Measurements from ENCODE around the gene CLPTM1L.
A peak's percentile ranks its signal among the peaks of the same experiment; 100 is the strongest.
"Not testable (repeated sequence)": the region's sequence is repeated elsewhere in the genome, so short reads cannot be mapped to it uniquely, and the experiment has no call there.

The CLPTM1L gene

DNA sequence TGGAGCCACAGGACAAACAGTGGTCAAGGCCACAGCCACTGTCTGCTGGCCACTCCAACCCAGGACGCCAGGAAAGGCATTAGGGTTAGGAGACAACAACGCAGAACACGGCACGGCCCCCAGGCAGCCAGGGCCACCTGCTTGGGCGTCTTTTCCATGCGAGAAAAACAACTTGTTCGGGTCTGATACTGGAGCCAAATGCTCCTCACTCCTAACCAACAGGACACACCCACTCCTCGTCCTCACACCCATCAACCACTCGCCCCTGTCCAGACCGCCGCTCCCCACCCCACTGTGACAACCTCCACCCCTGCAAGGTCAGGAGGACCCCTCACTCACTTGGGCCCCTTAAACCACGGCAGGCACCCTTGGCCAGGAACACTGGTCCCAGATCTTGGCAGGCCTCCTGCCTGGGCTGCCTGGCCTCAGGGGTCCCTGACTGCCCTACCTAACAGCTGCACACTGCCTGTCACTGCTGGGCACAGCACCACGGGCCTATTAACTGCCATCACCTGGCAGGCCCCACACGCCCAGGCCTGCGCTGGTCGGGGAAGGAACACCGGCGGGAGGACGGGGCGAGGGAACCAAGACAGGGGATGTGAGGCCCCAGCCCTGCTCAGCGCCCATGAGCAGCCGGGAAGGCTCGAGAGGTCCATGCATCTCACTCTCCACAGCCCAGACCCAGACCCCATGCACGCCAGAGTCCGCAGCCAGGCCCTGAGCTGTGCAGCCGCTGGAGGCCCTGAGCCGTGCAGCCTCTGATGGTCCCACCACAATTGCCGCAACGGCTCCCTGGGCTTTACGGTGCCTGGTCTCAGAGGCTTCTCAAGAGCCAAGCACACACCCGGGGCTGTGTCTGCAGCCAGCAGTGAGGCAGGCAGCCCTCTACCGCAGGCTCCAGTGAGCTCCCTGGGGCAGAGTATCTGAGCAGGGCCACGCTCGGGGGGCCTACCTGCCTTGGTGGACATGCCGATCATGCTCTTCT, 13.8 kb downstream of the CLPTM1L start:
- in situ Hi-C loops (cut with HindIII; ENCODE audit: low pct_unique_long_range_greater_than_20kb, low sequenced_read_pairs) = no loop called here
- no peak for DNase-seq (ENCODE audit: low read depth in 1 of 2, low spot score in 1 of 2)
- TF ChIP-seq JUND (IDR thresholded peaks at IDR 0.05; ENCODE audit: low read depth) = no peak

DNA sequence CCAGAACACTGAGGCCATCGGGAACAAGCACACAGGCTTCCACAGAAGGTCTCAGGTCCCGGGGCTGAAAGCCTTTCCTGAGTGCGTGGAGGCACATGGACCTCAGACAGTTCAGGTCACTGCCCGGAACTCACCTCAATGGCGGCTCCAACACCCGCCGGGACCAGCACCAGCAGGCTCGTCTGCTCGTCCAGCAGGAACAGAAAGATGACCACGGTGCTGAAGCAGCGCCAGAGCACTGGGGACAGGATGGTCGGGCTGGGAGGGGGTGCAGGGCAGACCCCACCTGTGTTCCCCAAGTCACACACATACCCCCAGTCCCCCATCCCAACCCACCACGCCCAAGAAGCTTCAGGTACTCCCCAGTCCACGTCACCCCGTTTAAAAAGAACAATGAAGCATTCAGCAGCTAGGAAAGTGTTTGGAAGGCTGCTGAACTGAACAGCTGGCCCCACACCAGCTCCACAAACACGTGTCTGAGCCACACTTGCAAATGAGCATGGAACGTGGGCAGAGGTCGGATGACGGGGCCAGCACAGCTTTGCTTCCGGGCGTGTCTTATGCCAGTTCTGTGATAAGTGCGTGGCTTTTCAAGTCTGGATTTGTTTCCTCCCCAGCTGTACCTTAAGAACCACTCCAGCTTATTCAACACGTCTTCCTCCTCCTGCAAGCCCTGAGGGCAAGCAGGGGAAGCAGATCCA, 14.6 kb downstream of the CLPTM1L start:
- no peak for TF ChIP-seq JUND (IDR thresholded peaks at IDR 0.05; ENCODE audit: low read depth)
- DNase-seq (ENCODE audit: low read depth in 1 of 2, low spot score in 1 of 2) = no peak
- in situ Hi-C loops (cut with HindIII; ENCODE audit: low pct_unique_long_range_greater_than_20kb, low sequenced_read_pairs) = no loop called here

DNA sequence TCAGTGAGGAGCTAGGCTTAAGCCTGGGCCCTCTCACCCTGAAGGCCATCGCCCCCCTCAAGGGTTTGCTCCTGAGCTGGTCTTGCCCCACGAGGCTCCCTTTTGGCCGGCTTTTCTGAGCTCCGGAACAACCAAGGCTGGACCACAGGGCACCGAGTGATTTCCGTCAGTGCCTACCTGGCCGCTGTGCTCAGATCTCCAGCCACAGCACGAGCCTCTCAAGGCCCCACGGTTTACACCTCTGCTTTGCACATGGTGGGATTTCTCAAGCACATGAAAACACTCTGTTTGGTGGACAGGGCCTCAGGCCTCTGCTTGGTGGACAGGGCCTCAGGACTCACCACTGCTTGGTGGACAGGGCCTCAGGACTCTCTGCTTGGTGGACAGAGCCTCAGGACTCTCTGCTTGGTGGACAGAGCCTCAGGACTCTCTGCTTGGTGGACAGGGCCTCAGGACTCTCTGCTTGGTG, 15.8 kb downstream of the CLPTM1L start:
- no peak for TF ChIP-seq JUND (IDR thresholded peaks at IDR 0.05; ENCODE audit: low read depth)
- no peak for DNase-seq (ENCODE audit: low read depth in 1 of 2, low spot score in 1 of 2)
- in situ Hi-C loops (cut with HindIII; ENCODE audit: low pct_unique_long_range_greater_than_20kb, low sequenced_read_pairs) = no loop called here

DNA sequence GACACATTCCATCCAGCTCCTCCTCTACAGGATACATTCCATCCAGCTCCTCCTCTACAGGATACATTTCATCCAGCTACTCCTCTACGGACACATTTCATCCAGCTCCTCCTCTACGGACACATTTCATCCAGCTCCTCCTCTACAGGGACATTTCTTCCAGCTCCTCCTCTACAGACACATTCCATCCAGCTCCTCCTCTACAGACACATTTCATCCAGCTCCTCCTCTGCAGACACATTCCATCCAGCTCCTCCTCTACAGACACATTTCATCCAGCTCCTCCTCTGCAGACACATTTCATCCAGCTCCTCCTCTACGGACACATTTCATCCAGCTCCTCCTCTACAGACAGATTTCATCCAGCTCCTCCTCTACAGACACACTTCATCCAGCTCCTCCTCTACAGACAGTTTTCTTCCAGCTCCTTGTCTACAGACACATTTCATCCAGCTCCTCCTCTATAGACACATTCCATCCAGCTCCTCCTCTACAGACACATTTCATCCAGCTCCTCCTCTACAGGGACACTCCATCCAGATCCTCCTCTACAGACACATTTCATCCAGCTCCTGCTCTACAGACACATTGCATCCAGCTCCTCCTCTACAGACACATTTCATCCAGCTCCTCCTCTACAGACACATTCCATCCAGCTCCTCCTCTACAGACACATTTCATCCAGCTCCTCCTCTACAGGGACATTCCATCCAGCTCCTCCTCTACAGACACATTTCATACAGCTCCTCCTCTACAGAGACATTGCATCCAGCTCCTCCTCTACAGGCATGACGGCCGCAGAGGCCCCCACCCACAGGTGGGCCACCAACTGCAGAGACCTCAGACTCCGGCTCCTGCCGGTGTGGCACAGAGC, 16.4 kb downstream of the CLPTM1L start:
- in situ Hi-C loops (cut with HindIII; ENCODE audit: low pct_unique_long_range_greater_than_20kb, low sequenced_read_pairs) = not testable (repeated sequence)

DNA sequence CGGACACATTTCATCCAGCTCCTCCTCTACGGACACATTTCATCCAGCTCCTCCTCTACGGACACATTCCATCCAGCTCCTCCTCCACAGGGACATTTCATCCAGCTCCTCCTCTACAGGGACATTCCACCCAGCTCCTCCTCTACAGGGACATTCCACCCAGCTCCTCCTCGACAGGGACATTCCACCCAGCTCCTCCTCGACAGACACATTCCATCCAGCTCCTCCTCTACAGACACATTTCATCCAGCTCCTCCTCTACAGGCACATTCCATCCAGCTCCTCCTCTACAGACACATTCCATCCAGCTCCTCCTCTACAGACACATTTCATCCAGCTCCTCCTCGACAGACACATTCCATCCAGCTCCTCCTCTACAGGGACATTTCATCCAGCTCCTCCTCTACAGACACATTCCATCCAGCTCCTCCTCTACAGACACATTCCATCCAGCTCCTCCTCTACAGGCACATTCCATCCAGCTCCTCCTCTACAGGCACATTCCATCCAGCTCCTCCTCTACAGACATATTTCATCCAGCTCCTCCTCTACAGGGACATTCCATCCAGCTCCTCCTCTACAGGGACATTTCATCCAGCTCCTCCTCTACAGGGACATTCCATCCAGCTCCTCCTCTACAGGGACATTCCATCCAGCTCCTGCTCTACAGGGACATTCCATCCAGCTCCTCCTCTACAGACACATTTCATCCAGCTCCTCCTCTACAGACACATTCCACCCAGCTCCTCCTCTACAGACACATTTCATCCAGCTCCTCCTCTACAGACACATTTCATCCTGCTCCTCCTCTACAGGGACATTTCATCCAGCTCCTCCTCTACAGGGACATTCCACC, 17.8 kb downstream of the CLPTM1L start:
- peak in 1 of 2 experiments; percentile 97 for DNase-seq (ENCODE audit: low read depth in 1 of 2, low spot score in 1 of 2)
- in situ Hi-C loops (cut with HindIII; ENCODE audit: low pct_unique_long_range_greater_than_20kb, low sequenced_read_pairs) = not testable (repeated sequence)

More for the DNA sequence above, 16.4 kb downstream of the CLPTM1L start:
- peak in 1 of 2 experiments; percentile 98 for DNase-seq (ENCODE audit: low read depth in 1 of 2, low spot score in 1 of 2)

DNA sequence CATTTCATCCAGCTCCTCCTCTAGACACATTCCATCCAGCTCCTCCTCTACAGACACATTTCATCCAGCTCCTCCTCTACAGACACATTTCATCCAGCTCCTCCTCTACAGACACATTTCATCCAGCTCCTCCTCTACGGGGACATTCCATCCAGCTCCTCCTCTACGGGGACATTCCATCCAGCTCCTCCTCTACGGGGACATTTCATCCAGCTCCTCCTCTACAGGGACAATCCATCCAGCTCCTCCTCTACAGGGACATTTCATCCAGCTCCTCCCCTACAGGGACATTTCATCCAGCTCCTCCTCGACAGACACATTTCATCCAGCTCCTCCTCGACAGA, 18.4 kb downstream of the CLPTM1L start:
- in situ Hi-C loops (cut with HindIII; ENCODE audit: low pct_unique_long_range_greater_than_20kb, low sequenced_read_pairs); DNase-seq (ENCODE audit: low read depth in 1 of 2, low spot score in 1 of 2): not testable (repeated sequence)

DNA sequence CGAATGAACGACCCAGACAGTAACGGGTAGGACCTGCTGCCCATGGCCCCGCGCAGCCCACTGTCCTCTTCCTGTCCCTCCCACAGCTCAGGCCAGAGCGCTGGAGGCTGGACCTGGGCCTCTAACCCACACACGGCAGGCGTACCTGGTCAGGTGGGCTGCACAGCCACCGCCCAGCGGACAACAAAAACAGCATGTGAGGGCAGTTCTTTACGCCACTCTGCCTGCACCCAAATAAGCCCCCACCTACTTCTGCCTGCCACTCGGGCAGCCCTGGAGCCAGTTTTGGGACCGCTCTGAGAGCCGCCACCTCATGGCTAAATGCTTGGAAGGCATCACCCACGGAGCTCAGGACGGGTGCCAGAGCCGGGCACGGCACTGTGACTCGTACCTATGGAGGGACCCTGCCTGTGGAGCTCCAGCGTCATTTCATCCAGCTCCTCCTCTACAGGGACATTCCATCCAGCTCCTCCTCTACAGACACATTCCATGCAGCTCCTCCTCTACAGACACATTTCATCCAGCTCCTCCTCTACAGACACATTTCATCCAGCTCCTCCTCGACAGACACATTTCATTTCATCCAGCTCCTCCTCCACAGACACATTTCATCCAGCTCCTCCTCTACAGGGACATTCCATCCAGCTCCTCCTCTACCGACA, 18.9 kb downstream of the CLPTM1L start:
- DNase-seq (ENCODE audit: low read depth in 1 of 2, low spot score in 1 of 2) = peak; percentile 97 to 100
- no peak for TF ChIP-seq JUND (IDR thresholded peaks at IDR 0.05; ENCODE audit: low read depth)
- in situ Hi-C loops (cut with HindIII; ENCODE audit: low pct_unique_long_range_greater_than_20kb, low sequenced_read_pairs) = no loop called here

DNA sequence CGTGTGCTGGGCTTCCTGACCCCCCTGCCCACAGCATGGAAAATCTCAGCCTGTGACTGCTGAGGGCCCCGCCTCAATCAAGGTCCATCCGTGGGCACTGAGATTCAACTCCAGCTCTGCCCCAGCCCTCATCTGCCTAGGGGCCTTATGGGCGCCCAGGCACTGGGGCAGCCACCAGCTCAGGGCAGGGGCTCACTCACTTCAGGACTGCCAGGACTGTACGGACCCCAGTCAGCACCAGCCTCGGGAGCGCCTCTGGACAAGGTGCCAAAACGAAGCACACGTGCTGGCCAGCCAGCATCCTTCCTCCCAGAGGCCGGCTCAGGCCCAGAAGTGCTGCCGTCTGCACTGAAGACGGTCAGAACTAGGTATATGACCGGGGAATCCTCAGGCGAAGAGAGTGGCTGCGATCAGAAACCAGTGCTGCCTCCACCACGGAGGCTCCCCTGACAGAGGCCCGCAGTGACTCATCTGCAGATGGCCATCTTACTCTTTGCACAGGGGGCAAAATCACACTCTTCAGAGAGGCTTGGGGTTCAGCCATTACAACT, 19.6 kb downstream of the CLPTM1L start:
- in situ Hi-C loops (cut with HindIII; ENCODE audit: low pct_unique_long_range_greater_than_20kb, low sequenced_read_pairs) = no loop called here
- no peak for DNase-seq (ENCODE audit: low read depth in 1 of 2, low spot score in 1 of 2)
- TF ChIP-seq JUND (IDR thresholded peaks at IDR 0.05; ENCODE audit: low read depth) = no peak

DNA sequence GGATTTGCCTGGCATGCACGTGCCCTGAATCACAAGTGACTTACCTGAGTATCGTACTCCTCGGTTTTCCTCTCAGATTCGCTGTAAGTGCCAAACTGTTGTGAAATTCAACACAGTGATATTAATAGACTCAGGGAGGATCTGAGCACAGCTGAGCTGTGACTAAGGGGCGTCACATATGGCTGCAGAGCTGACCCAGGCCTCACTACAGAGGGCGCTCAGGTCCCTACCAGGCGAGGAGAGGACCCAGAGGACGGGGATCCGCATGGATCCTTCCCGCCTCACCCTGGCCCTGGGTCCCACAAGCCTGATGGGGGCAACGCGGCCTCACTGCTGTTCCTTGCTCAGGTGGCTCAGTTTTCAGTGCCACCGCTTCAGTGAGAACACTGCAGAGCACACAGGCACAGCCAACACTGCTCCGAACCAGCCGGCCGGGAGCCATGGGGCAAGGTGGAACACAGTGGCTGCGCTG, 20.1 kb downstream of the CLPTM1L start:
- DNase-seq (ENCODE audit: low read depth in 1 of 2, low spot score in 1 of 2) = no peak
- in situ Hi-C loops (cut with HindIII; ENCODE audit: low pct_unique_long_range_greater_than_20kb, low sequenced_read_pairs) = no loop called here
- TF ChIP-seq JUND (IDR thresholded peaks at IDR 0.05; ENCODE audit: low read depth) = no peak

DNA sequence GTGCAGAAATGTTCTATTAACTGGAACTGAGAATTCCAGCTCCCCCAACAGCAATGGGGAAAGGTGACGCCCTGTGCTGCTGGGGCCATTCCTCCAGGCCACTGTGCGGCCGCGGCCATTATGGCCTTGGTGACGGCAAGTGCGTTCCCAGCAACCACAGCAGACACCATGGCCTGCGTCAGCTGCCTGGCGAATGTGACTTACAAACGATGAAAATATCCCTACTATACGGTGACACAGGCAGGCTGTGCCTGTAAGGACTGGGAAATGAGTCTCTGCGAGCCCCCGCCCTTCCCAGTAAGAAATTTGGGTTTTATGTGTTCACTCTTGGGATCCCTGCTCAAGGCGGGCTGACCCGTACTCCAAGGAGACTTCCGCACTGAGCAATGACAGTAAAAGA, 20.6 kb downstream of the CLPTM1L start:
- no peak for TF ChIP-seq JUND (IDR thresholded peaks at IDR 0.05; ENCODE audit: low read depth)
- in situ Hi-C loops (cut with HindIII; ENCODE audit: low pct_unique_long_range_greater_than_20kb, low sequenced_read_pairs) = no loop called here
- DNase-seq (ENCODE audit: low read depth in 1 of 2, low spot score in 1 of 2) = no peak

DNA sequence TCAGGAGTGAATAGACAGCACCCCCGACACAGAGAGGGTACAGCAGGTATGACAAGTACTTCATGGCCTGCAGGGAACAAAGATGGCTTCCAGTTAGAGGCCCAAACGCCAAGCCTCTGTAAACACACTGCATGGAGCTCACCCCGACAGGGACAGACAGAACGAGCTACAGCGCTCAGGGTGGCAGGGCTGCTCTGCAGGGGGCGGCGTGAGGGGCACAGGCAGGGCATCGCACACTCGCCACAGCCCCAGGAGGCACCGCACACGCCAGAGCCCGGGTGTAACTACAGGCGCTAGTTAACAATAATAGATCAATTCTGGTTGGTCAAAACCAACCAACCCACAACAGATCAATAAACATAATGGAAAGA, 21.1 kb downstream of the CLPTM1L start:
- in situ Hi-C loops (cut with HindIII; ENCODE audit: low pct_unique_long_range_greater_than_20kb, low sequenced_read_pairs) = no loop called here
- DNase-seq (ENCODE audit: low read depth in 1 of 2, low spot score in 1 of 2) = no peak
- no peak for TF ChIP-seq JUND (IDR thresholded peaks at IDR 0.05; ENCODE audit: low read depth)
